Measurements from ENCODE around the gene UBAP2L. TPM values are rescaled to one million over a fixed set of nuclear protein-coding genes. Genes with fewer than 3 reads are reported as not detected.

The UBAP2L gene
- total and polyA plus RNA-seq, 10 of the 15 experiments (the other 5 are each of a cell fraction or from before 2014, with no cell fraction given), result 49.9 to 198 (median 152) TPM

DNA sequence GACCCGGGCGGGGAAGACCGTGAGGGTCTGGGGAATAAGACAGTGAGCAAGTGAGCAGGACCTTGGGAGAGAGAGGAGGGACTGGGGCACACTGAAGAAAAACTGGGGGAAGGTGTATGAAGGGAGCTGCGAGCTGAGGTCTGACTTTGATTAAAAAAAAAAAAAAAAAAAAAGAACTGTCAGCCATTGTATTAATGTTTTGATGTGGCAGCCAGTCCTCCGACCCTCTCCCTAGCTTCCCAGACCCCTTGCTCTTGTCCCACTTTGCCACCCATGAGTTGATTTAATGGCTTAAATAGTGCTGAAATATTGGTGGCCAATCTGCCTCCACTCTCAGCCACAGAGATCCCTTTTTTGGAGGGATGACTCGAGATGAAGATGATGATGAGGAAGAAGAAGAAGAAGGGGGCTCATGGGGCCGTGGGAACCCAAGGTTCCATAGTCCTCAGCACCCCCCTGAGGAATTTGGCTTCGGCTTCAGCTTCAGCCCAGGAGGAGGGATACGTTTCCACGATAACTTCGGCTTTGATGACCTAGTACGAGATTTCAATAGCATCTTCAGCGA lies 52.3 kb downstream of the UBAP2L start:
- Histone ChIP-seq H3K4me3 (peak overlapping the region; percentile 99), H3K79me2 (ENCODE audit: control insufficient read depth, insufficient read depth, low read length) (peaks cover 13% of the 10 kb centered on the region), H3K4me1 (ENCODE audit: control insufficient read depth, insufficient read depth, low read length) (peaks cover 10% of the 10 kb centered on the region), H4K20me1 (ENCODE audit: control insufficient read depth, insufficient read depth) (no peaks in the 10 kb centered on the region), H2AFZ (ENCODE audit: control insufficient read depth, low read depth, low read length) (peak overlapping the region; percentile 89), H3K9ac (ENCODE audit: control insufficient read depth, insufficient read depth, low read length) (peak overlapping the region; percentile 90), H3K27ac (ENCODE audit: control insufficient read depth, insufficient read depth) (peak overlapping the region; percentile 79), H3K27me3 (replicated peaks in 1 of 2; ENCODE audit: control insufficient read depth in 2 of 2, insufficient read depth in 2 of 2, low read length in 1 of 2) (no peaks in the 10 kb centered on the region), H3K4me2 (ENCODE audit: control insufficient read depth, insufficient read depth) (peak overlapping the region; percentile 92), H3K36me3 (ENCODE audit: control insufficient read depth in 2 of 2, insufficient read depth in 2 of 2, low read length in 1 of 2) (peaks cover 8 to 15% of the 10 kb centered on the region in 2 experiments; a peak in 3 of 4 replicates), H3K9me3 (replicated peaks; ENCODE audit: control insufficient read depth, insufficient read depth, low read length) (no peaks in the 10 kb centered on the region)
- ATAC-seq (0 out of 3 replicates have a peak, but pooled peaks have one; percentile 2), FAIRE-seq (peak; percentile 57), DNase-seq (ENCODE audit: low read depth, low spot score) (no peak)
- TSS peak; percentile 80 for BruUV-seq (replicated peaks)
- 52% methylated on average over 12 of the region's 13 CpGs for WGBS (ENCODE audit: insufficient coverage, insufficient replicate concordance, low lambda C conversion rate, missing lambda C conversion rate)
- POLR2A ChIA-PET, result interaction anchor here (0.5 to 2.8 kb wide), 9 partner anchors 27 to 683 kb away, joined by 3 to 13 read pairs (median 6); partner anchors contain the start of genes PBXIP1 and UBAP2L
- CTCF ChIA-PET, result interaction anchor here (0.7 to 4.5 kb wide), 8 partner anchors 8 to 91 kb away, joined by 3 to 54 read pairs (median 3); no protein-coding TSS in a partner anchor
- intact Hi-C loops (cut with micrococcal nuclease; ENCODE audit: unreplicated experiment), result loop anchor here (1.0 to 5.0 kb wide), 5 partner anchors 62 to 476 kb away; partner anchors contain the start of gene RPS27
- RAD21 ChIA-PET (ENCODE audit: unreplicated experiment), result interaction anchor here (0.6 to 2.0 kb wide), 7 partner anchors 32 to 178 kb away, joined by 3 to 12 read pairs (median 5); partner anchors contain the start of gene UBAP2L
- TF ChIP-seq JUND (IDR thresholded peaks at IDR 0.05; ENCODE audit: low read depth, low read length), result no peak
- peak; percentile 48; the same call in 1 of the 2 replicates for TF ChIP-seq ZNF384 (IDR thresholded peaks at IDR 0.05; ENCODE audit: borderline replicate concordance, low read depth, low read length)
- no peak for TF ChIP-seq CUX1 (IDR thresholded peaks at IDR 0.05; ENCODE audit: insufficient replicate concordance, low read depth, low read length)
- TF ChIP-seq TCF7 (IDR thresholded peaks at IDR 0.05; ENCODE audit: borderline replicate concordance), result 0 out of 2 replicates have a peak, but pooled peaks have one; percentile 10
- no peak for TF ChIP-seq SMAD1 (IDR thresholded peaks at IDR 0.05; ENCODE audit: low read depth, partially characterized antibody)
- TF ChIP-seq, protein P1, sequence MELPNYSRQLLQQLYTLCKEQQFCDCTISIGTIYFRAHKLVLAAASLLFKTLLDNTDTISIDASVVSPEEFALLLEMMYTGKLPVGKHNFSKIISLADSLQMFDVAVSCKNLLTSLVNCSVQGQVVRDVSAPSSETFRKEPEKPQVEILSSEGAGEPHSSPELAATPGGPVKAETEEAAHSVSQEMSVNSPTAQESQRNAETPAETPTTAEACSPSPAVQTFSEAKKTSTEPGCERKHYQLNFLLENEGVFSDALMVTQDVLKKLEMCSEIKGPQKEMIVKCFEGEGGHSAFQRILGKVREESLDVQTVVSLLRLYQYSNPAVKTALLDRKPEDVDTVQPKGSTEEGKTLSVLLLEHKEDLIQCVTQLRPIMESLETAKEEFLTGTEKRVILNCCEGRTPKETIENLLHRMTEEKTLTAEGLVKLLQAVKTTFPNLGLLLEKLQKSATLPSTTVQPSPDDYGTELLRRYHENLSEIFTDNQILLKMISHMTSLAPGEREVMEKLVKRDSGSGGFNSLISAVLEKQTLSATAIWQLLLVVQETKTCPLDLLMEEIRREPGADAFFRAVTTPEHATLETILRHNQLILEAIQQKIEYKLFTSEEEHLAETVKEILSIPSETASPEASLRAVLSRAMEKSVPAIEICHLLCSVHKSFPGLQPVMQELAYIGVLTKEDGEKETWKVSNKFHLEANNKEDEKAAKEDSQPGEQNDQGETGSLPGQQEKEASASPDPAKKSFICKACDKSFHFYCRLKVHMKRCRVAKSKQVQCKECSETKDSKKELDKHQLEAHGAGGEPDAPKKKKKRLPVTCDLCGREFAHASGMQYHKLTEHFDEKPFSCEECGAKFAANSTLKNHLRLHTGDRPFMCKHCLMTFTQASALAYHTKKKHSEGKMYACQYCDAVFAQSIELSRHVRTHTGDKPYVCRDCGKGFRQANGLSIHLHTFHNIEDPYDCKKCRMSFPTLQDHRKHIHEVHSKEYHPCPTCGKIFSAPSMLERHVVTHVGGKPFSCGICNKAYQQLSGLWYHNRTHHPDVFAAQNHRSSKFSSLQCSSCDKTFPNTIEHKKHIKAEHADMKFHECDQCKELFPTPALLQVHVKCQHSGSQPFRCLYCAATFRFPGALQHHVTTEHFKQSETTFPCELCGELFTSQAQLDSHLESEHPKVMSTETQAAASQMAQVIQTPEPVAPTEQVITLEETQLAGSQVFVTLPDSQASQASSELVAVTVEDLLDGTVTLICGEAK (IDR thresholded peaks at IDR 0.05; ENCODE audit: borderline replicate concordance), result no peak
- SMC1A ChIA-PET (ENCODE audit: uncharacterized antibody, unreplicated experiment), result interaction anchor here (0.7 to 6.6 kb wide), 8 partner anchors 43 to 115 kb away, joined by 3 to 48 read pairs (median 3); no protein-coding TSS in a partner anchor
- in situ Hi-C loops (cut with MboI), result loop anchor here (5.0 kb wide), 1 partner anchor 281 kb away; the partner anchor contains the start of gene RPS27
